DMS53 (cell line): ENCODE data around the gene CCDC154.

Experiments used
- DNase-seq: peaks from one replicate; lab custom pipeline; 2025; lab: John Stamatoyannopoulos, UW

CCDC154 gene

DNA sequence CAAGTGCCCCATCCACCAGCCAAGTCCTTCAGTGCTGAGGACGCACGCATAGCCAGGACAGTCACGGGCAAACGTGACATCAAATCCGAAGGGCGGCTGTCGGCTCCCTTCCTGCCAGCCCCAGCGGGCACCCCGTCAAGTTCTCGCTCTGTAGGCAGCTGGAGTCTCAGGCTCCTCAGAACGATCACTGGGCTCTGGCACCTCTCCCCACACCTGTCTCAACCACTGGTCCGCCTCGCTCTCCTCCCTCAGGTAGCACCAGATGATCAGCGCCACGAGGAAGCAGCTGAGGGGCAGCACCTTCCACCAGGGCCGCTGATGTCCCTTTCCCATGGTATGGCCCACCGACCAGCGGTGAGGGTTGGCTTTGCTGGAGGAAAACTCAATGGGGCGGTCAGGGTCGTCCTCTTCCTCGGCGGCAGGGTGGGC is 24.2 kb downstream of the CCDC154 start:
- peak; percentile 49 for DNase-seq

DNA sequence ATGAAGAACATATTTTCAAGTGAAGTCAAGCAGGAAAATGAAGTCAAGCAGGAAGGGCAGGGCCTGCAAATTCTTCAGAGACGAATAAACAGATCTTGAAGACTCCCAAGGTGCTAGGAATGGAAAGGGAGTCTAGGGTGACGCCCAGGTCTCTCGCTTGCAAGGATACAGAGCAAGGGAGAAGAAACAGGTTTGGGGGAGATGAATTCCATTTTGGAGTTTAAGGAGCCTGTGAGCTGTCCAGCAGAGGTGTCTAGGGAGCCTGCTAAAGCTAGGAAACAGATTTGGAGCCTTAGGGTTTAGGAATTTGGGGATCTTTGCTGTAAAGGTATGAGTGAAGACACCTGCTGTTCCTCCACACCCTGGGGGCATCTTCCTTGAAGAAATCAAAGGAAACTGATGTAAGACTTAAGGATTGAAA is 27.8 kb downstream of the CCDC154 start:
- no peak for DNase-seq

DNA sequence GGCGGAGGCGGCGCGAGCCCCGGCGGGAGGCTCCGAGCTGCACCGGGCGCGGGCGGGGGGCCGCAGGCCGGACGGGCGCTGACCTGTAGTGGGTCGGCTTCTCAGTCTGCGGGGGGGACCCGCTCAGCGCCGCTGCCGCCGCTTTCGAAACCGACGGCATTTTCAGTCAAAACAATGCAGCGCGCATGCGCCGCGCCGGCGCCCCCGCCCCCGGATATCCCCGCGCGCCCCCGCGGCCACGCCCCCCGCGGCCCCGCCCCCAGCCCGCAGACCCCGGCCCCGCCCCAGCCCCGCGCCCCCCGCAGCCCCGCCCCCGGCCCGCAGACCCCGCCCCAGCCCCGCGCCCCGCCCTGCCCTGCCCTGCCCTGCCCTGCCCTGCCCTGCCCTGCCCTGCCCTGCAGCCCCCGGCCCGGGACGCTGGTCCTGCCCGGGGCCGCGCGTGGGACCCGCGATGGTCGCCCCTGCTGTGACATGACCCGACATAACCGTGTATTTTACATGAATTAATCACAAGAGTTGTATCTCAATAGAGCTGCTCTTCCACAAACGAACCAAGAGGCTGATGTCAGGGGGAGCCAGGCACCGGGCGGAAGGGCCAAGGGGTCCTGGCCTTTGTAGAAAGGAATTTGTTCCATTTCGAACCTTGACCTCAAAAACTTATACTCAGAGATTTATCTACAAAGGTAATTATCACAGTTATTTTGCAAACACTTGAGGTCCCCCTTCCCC is 29.7 kb downstream of the CCDC154 start, which contains the start of gene UNKL:
Gene UNKL, minus strand, starts transcription at position 173 of the 729 bp plus-strand sequence. Its CDS starts 13 bp downstream, at position 160.
- DNase-seq: peak; percentile 65

DNA sequence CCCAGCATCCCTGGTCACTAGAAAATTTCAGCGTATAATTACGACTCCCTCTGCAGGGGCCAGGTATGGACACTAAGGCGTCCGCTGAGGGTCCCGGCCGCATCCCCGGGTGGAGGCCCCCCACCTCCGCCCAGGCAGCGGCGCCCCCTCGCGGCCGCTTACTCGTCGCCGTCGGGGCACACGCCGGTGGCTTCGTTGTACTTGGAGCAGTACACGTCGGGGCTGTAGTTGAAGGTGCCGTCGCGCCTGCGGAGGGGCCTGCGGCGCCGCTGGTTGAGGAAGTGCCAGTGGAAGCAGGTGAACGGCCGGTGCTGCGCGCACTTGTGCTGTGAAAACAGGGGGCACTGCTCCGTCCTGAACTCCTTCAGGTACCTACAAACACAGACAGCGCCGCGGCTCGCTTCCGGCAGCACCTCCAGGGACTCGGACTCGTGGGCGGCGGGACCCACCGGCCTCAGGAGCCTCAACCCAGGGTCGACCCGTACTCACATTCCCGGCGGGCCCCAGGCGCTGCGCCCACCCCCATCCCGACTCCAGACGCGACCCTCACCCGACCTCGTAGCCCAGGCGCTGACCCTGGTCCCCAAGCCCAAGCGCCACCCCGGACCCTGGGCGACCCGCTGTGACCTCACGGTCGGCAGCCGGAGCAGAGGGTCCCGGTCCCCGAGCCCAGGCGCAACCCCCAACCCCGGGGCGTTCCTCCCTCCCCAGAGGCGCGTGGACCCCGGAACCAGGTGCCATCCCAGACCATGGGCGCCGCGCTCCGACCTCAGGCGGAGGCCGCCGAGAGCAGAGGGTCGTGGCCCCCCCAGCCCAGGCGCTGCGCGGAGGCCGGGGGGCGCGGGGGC is 30.4 kb downstream of the CCDC154 start:
- DNase-seq: peak; percentile 76

DNA sequence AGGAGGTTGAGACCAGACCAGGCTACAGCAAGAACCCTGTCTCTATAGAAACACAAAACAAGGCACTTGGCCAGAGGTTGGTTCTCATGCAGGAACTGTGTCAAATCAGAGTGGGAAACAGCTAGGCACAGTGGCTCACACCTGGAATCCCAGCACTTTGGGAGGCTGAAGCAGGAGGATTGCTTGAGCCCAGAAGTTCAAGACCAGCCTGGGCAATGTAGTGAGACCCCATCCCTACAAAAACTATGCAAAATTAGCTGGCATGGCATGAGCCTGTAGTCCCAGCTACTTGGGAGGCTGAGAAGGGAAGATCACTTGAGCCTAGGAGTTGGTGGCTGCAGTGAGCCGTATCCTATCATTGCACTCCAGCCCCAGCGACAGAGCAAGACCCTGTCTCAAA is 31.5 kb downstream of the CCDC154 start:
- DNase-seq: no peak

DNA sequence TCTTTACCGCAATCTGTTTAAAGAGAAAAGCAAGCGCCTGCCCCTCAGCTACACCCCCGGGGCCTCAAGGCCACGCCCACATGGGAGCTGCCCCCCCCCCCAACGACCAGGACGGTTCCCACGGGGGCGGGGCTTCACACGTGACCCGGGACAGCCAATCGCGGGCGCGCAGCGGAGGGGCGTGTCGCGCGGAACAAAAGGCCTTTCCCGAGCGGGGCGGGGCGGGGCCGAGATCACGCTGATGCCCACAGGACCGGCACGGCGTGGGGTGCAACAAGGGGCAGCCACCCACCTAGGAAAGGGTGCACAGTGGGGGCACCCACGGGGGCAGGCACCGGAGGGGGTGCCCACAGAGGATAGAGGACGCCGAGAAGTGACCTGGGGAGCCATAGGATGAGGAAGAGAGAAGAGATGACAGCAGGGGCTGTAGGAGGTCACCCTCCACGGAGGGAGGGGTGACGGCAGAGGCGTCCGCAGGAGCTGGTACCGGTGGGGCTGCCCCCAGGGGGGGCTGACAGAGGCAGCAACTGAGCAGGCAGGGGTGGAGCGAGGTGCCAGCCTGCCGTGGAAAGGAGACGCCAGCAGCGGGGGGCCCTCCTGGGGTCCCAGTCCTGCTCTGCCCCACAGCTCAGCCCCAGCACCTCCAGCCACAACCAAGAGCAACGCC is 36.1 kb downstream of the CCDC154 start:
- peak; percentile 31 for DNase-seq

DNA sequence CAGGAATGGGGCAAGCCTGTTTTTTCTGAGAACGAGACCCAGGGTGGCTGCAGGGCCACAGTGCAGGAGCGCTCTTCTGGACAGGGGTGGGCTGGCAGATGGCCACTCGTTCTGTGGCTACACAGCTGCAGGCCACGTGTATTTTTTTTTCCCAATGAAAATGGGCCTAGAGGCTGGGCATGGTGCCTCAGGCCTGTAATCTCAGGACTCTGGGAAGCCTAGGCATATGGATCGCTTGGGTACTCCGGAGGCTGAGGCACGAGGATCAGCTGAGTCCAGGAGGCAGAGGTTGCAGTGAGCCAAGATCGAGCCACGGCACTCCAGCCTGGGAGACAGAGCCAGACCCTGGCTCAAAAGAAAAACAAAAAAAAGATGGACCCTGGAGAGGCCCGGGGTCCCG is 36.6 kb downstream of the CCDC154 start:
- DNase-seq: no peak

DNA sequence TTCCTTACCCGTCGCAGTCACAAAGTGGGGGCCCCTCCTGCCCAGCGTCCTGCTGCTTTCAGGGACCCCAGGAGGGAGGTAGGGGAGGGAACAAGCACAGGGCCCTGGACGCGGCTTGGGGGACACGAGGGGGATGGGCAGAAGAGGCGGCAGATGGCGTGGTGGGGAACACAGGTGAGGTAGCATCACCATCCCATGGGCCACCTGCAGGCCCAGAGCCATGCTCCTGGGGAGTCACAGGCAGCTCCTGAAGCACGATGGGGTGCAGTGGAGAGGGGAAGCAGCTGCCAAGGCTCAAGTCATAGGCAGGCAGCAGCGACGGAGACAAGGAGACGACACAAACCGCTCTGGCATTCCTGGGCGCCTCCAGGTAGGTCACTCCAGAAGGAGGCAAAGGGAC is 40.6 kb downstream of the CCDC154 start:
- no peak for DNase-seq

DNA sequence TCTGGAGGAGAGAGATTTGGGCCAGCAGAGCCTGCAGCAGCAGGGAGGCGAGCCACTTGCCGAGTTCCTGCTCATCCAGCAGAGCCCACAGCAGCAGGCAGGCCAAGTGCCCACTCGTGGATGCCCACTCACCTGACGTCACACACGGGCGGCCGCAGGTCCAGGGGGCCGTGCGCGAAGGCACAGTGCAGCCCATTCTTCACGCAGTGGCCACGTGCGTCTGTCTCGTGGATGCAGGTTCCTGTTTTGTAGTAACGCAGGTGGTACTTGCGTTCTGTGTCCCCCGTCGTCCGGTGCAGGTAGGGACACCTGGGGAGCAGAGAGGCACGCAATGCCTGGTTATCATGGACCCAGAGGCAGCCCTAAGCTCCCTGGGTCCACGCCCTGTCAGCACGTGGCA is 41.3 kb downstream of the CCDC154 start:
- DNase-seq: no peak

DNA sequence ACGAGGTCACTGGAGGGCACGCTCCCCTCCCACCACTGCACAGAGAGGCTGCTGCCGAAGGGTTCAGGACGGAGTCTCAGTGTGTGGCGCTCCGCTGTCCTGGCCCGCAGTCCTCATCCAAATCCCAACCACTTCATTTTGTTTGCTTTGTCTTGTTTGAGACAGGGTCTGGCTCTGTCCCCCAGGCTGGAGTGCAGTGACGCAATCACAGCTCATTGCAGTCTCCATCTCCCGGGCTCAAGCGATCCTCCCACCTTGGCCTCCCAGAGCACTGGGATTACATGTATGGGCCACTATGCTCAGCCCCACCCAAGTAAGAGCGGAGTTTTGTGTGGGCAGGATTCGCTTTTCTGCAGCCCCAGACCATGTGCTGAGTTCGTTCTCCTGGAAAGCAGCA is 42.6 kb downstream of the CCDC154 start:
- DNase-seq: no peak

DNA sequence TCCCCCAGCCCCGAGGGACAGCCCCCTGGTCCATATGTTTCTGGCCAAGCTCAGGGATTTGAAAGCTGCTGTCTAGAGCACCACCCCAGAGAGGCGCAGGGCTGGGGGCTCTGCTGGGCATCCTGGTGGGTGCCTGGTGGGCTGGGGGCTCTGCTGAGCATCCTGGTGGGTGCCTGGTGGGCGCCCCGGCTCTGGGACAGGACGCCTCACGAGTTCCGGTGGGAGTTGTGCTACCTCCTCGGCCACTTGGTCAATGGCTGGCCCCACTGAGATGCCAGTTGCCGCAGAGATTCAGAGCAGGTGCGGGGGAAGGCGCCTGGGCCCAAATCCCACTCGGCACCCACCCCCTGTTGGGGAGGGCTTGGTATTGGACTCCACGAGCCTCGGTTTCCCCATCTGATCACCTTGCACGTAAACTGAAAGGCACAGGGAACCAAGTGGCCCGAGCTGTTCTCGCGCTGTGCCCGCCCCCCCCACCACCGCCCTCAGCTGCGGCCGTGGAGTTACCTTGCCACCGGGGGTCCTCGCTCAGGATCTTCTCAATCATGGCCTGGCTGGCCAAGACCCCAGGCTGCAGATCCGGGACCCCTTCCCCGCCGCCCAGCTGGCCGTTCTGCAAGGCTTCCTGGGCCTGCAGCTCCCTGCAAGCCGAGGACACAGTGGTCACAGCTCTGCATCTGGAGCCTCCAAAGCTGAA is 43.1 kb downstream of the CCDC154 start:
- DNase-seq: no peak

DNA sequence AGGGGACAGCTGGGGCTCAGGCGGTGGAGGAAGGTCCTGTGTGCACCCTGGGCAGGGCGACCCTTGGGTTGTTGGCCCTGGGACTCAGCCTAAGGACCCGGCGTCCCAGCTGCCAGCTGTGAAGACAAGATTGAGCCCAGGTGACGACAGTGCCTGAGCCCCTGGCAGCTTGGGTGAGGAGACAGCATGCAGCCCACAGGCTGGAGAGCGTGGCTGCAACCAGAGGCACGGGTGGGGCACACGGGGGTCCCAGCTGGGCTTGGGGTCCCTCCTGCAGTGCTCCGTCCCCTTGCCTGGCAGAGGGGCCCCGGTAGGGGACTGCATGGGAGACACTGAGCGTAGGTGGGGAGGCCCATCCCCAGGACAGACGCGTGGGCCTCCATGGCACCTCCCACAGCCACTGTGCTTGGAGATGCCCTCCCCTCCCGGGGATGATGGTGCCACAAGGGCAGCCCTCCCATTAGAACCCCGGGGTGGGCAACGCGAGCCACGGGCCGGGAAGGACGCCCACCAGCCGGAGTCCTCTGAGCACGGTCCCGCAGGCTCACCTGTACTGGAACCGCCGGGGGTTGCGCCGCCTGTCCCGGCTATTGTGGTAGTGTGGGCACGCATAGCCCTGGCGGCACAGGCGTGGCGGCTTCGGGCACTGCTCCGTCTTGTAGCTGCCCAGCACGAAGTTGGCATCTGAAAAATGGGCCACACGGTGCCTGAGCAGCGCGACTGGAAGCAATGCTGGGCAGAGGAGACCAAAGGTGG is 45.4 kb downstream of the CCDC154 start:
- DNase-seq: no peak

DNA sequence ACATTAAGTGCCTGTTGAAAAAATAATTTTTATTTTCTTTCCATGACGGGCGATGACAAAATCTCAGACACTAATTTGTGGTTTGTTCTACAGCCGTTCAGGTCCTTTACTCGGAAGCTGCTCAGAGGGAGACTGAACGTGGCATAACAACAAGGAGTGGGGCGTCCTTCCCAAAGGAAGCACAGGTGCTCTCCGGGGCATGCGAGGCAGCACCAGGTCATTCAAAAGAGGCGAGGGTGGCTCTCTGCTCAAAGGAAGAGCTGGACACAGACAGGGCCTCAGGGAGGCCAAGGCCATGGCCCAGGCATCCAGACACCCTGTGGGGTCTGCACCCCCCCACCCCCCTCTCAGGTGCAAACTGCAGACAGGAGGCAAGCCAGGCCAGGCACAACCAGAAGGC is 46.0 kb downstream of the CCDC154 start:
- no peak for DNase-seq

DNA sequence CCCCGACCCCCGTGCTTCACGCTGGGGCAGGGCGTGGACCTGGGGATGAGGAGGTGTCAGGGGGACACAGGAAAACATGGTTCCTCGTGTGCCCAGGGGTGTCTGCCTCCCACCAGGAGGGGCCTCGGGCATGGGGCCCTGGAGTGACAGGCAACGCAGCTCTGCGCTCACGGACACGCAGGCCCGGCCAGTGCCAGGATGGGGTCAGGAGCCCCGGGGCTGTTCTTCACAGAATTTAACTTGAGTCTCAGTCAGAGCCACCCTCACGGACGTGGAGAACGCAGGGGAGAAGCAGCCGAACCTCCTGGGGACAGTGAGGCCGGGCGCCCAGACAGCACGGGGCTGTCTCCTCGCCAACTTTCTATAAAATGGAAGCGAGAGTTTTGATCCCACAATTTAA is 46.6 kb downstream of the CCDC154 start:
- no peak for DNase-seq

DNA sequence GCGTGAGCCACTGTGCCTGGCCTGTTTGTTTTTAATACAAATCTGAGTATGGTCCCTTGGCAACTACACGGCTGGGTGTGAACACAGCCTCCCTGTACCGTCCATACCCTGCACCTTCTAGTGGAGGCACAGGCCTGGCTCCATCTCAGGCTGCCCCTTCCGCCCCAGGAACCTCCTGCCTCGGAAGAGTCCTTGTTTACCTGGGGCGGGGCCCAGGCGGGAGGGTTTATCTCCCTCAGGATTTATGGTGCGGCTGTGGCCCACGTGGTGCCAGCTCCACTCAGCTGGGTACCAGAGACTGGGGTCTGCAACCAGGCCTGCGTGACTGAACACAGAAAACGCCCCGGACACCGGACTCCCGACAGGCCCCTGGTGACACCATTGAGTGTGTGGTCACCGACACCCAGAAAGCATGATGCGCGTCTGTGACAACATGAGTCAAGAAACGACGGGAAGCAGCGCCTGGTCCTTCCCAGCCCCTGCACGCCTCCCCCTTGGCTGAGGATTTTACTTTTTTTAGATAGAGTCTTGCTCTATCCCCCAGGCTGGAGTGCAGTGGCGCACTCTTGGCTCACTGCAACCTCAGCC is 48.8 kb downstream of the CCDC154 start:
- DNase-seq: no peak

DNA sequence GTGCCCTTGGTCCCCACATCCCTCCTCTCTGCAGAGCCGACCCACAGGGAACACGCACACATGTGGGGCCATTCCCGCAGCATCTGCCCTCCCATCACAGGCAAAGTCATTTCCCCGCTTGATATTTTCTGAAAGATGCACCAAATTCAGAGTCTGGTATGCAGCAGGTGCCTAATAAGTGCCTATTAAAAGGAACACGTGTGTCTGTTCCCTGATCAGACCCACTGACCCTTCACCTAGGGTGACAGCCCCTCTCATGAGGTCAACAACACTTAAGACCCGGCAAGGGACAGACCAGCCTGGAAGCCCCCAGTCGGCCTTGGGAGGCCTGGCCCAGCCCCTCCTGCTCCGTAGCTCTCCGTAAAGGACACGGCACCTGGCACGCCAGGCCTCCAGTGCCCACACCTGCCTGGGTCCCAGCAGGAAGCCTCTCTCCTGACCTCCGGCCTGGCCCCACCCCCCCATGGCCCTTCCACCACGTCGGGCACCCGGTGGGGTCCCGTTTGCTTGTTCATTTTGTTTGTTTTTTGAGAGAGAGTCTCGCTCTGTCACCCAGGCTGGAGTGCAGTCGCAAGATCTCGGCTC is 49.9 kb downstream of the CCDC154 start:
- no peak for DNase-seq

DNA sequence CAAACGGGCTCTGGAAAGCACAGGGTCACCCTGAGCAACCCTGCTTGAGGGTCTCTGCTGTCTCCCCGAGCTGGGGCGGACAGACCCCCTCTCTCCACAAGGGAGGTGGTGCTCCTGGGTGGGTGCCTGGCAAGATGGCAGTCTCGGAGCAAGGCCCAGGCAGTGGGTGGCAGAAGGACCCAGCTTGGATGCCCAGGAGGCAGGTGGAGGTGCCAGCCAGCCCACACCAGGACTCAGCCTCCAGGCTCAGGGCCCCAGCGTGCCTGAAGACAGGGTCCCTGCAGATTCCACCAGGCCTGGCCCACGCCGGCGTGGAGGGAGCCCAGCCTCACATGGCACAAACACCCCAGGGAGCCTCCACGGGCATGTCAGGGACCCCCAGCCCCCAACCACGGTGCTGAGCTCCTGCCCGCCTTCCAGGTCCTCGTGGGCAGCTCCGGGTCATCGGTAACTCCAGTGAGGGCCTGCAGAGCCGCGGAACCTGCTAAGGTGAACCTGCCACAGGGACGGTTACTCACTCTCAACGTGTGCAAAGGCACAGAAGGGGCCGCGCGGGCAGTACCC is 50.7 kb downstream of the CCDC154 start:
- DNase-seq: no peak

DNA sequence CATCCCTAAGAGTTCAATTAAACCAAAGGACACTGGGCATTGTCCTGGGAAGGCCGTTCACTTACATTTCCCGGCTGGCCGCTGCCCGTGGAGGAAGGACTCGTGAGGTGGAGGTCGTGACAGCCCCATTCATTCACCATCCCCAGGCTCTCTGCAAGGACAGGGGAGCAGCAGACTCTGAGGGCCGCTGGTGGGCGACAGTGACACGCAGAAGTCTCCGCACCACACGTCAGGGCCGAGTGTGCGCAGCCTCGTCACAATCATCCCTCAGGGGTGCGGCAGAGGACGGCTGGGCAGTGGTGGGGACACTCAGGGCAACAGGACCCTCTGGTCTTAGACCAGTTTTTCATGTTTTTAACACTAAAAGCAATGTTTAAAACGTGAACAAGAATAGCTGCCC is 51.5 kb downstream of the CCDC154 start:
- DNase-seq: no peak

DNA sequence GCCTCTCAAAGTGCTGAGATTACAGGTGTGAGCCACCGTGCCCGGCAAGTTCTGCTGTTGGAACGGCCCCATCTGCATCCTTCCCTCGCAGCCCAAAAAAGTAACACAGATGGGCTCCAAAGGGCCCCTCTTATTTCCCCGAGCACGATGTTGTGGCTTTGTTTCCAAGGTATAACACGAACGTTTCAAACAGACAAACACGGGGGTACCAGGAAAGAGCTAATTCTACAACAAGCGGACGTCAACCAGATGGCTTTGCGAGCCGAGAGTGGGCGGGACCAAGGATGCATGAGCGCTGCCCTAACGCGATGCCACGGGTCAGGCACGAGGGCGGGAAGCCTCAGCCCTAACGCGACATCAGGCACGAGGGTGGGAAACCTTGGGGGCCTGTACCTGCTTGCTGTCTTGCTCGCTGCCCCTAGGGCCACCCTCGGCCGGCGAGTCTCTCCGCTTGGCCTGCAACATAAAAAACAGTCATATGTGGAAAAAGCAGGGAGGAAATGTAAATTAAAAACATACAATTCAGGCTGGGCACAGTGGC is 54.0 kb downstream of the CCDC154 start:
- DNase-seq: no peak

DNA sequence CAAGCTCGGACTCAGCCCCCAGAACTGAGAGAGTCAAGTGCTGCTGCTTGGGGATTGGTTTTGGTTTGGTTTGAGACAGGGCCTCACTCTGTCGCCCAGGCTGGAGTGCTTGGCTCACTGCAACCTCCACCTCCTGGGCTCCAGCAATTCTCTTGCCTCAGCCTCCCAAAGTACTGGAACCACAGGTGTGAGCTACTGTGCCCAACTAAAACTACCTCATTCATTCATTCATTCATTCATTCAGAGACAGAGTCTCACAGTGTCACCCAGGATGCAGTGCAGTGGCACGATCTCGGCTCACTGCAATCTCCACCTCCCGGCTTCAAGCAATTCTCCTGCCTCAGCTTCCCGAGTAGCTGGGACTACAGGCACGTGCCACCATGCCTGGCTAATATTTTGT is 54.6 kb downstream of the CCDC154 start:
- no peak for DNase-seq
